ENCODE data around the gene GLMP. TPM values are rescaled to one million over a fixed set of nuclear protein-coding genes. Genes with fewer than 3 reads are reported as not detected.
A peak's percentile ranks its signal among the peaks of the same experiment; 100 is the strongest.

GLMP gene
- total and polyA plus RNA-seq, 2 of the 13 experiments (the other 11 are each of a cell fraction or from before 2014, with no cell fraction given) = 44.6 to 75.8 TPM

GRCh38 chr1:156282479-156283222 is 12.8 kb downstream of the GLMP start, which contains the start of gene SMG5 (continued):
- TF ChIP-seq ZNF280D (CRISPR knock-in tag; IDR thresholded peaks at IDR 0.05) = peak; percentile 23; the same call in 1 of the 2 replicates
- TF ChIP-seq DNMT3B (CRISPR knock-in tag; conservative IDR thresholded peaks at IDR 0.05) = peak; percentile 88; the same call in 1 of the 2 replicates
- TF ChIP-seq NONO (IDR thresholded peaks at IDR 0.05) = no peak
- peak; percentile 95 for TF ChIP-seq NONO (CRISPR knock-in tag; conservative IDR thresholded peaks at IDR 0.05)
- TF ChIP-seq SOX5 (CRISPR knock-in tag; IDR thresholded peaks at IDR 0.05; ENCODE audit: borderline replicate concordance) = peak; percentile 53; the same call in 1 of the 2 replicates
- no peak for TF ChIP-seq NFKBIZ (CRISPR knock-in tag; IDR thresholded peaks at IDR 0.05)
- peak; percentile 35; the same call in 1 of the 2 replicates for TF ChIP-seq ZBTB39 (CRISPR knock-in tag; IDR thresholded peaks at IDR 0.05)
- TF ChIP-seq ZNF761 (CRISPR knock-in tag; conservative IDR thresholded peaks at IDR 0.05) = peak; percentile 85
- TF ChIP-seq SKIL (CRISPR knock-in tag; IDR thresholded peaks at IDR 0.05; ENCODE audit: borderline replicate concordance) = 0 out of 2 replicates have a peak, but pooled peaks have one; percentile 12
- TF ChIP-seq ISL2 (CRISPR knock-in tag; IDR thresholded peaks at IDR 0.05) = peak; percentile 69
- peak; percentile 56; the same call in 1 of the 2 replicates for TF ChIP-seq ZNF605 (CRISPR knock-in tag; IDR thresholded peaks at IDR 0.05)
- peak; percentile 51 for TF ChIP-seq CEBPG (CRISPR knock-in tag; IDR thresholded peaks at IDR 0.05)
- TF ChIP-seq MBNL3 (CRISPR knock-in tag; conservative IDR thresholded peaks at IDR 0.05) = no peak
- TF ChIP-seq TMF1 (CRISPR knock-in tag; IDR thresholded peaks at IDR 0.05; ENCODE audit: low read depth) = no peak
- TF ChIP-seq HES4 (CRISPR knock-in tag; IDR thresholded peaks at IDR 0.05; ENCODE audit: borderline replicate concordance) = peak; percentile 59; the same call in 1 of the 2 replicates
- TF ChIP-seq NCOA2 (CRISPR knock-in tag; IDR thresholded peaks at IDR 0.05) = peak; percentile 56
- TF ChIP-seq MYPOP (CRISPR knock-in tag; IDR thresholded peaks at IDR 0.05) = 0 out of 2 replicates have a peak, but pooled peaks have one; percentile 39
- TF ChIP-seq TAF15 (IDR thresholded peaks at IDR 0.05; ENCODE audit: low read depth, low read length, poor library complexity, severe bottlenecking) = no peak
- TF ChIP-seq LBX2 (CRISPR knock-in tag; IDR thresholded peaks at IDR 0.05; ENCODE audit: borderline replicate concordance) = peak; percentile 38; the same call in 1 of the 2 replicates
- no peak for TF ChIP-seq NR2F1 (CRISPR knock-in tag; IDR thresholded peaks at IDR 0.05)
